Parathyroid adenoma (tissue), 2 donors: ENCODE data around the gene ALDH4A1.
"Not testable (repeated sequence)": the region's sequence is repeated elsewhere in the genome, so short reads cannot be mapped to it uniquely, and the experiment has no call there.

ENCODE experiments used
- H2AFZ ChIP-seq: fragments of 300-600 bp; sonication (generic); one replicate; pipeline ENCODE4 v1.7.0; 2017; ENCODE audit warnings: antibody characterized with exemption, mild to moderate bottlenecking
- H3K27ac ChIP-seq: fragments of 300-600 bp; sonication (generic); one replicate; pipeline ENCODE4 v1.7.0; 2017
- H3K27me3 ChIP-seq: fragments of 300-600 bp; sonication (generic); one replicate; pipeline ENCODE4 v1.7.0; 2017; ENCODE audit warnings: low read length; ENCODE audit not compliant: control insufficient read depth, insufficient read depth
- H3K36me3 ChIP-seq: fragments of 300-600 bp; sonication (generic); one replicate; pipeline ENCODE4 v1.7.0; 2017; ENCODE audit warnings: low read length; ENCODE audit not compliant: control insufficient read depth, insufficient read depth
- H3K4me1 ChIP-seq: fragments of 300-600 bp; sonication (generic); one replicate; pipeline ENCODE4 v1.7.0; 2017; ENCODE audit warnings: control low read depth
- H3K4me2 ChIP-seq: fragments of 300-600 bp; sonication (generic); one replicate; pipeline ENCODE4 v1.7.0; 2017; ENCODE audit warnings: low read length
- H3K4me3 ChIP-seq: fragments of 300-600 bp; sonication (generic); one replicate; pipeline ENCODE4 v1.7.0; 2017; ENCODE audit warnings: low read depth, low read length
- H3K79me2 ChIP-seq: fragments of 300-600 bp; sonication (generic); one replicate; pipeline ENCODE4 v1.7.0; 2017; ENCODE audit warnings: control low read depth
- H3K9ac ChIP-seq: fragments of 300-600 bp; sonication (generic); one replicate; pipeline ENCODE4 v1.7.0; 2017; ENCODE audit warnings: mild to moderate bottlenecking
- H3K9me3 ChIP-seq: fragments of 300-600 bp; sonication (generic); one replicate; pipeline ENCODE4 v1.7.0; 2017; ENCODE audit warnings: low read length; ENCODE audit not compliant: control insufficient read depth
- CTCF ChIP-seq: fragments of 300-600 bp; sonication (generic); IDR thresholded peaks from one replicate; pipeline ENCODE4 v1.7.0; 2017; ENCODE audit warnings: antibody characterized with exemption, mild to moderate bottlenecking
- donor health status: primary hyperparathyroidism.

The ALDH4A1 gene

GRCh38 chr1:18899363-18900049 lies 2.8 kb downstream of the ALDH4A1 start:
- Histone ChIP-seq H3K9ac (no peak overlapping the region), H2AFZ (no peak overlapping the region), H3K4me2 (no peak overlapping the region), H3K27me3 (no peaks in the 10 kb centered on the region), H3K79me2 (no peaks in the 10 kb centered on the region), H3K27ac (no peak overlapping the region), H3K36me3 (no peaks in the 10 kb centered on the region), H3K4me1 (peaks cover 19% of the 10 kb centered on the region), H3K4me3 (no peak overlapping the region), H3K9me3 (no peaks in the 10 kb centered on the region)
- no peak for TF ChIP-seq CTCF

GRCh38 chr1:18898567-18898966 lies 3.8 kb downstream of the ALDH4A1 start:
- Histone ChIP-seq H3K4me1 (peaks cover 15% of the 10 kb centered on the region), H3K36me3 (no peaks in the 10 kb centered on the region), H3K27me3 (no peaks in the 10 kb centered on the region), H3K79me2 (no peaks in the 10 kb centered on the region), H3K4me2 (no peak overlapping the region), H3K4me3 (no peak overlapping the region), H3K9me3 (no peaks in the 10 kb centered on the region), H2AFZ (no peak overlapping the region), H3K27ac (no peak overlapping the region), H3K9ac (no peak overlapping the region)
- TF ChIP-seq CTCF: no peak

- H3K27ac ChIP-seq: peak overlapping the region; percentile 11
- H2AFZ ChIP-seq: no peak overlapping the region
- no peaks in the 10 kb centered on the region for H3K36me3 ChIP-seq
- no peak overlapping the region for H3K9ac ChIP-seq
- peak overlapping the region; percentile 27 for H3K4me2 ChIP-seq
- H3K4me1 ChIP-seq: peaks cover 12% of the 10 kb centered on the region
- H3K27me3 ChIP-seq: no peaks in the 10 kb centered on the region
- H3K79me2 ChIP-seq: no peaks in the 10 kb centered on the region
- H3K9me3 ChIP-seq: no peaks in the 10 kb centered on the region
- peak overlapping the region; percentile 12 for H3K4me3 ChIP-seq
- TF ChIP-seq CTCF: no peak
These were observed 7.0 kb downstream of the ALDH4A1 start for GRCh38 chr1:18895317-18895716.

GRCh38 chr1:18893120-18893519 lies 9.2 kb downstream of the ALDH4A1 start:
- Histone ChIP-seq H3K4me3 (no peak overlapping the region), H3K79me2 (no peaks in the 10 kb centered on the region), H3K27me3 (no peaks in the 10 kb centered on the region), H3K36me3 (no peaks in the 10 kb centered on the region), H2AFZ (no peak overlapping the region), H3K9me3 (no peaks in the 10 kb centered on the region), H3K4me2 (no peak overlapping the region), H3K9ac (no peak overlapping the region), H3K27ac (no peak overlapping the region), H3K4me1 (peaks cover 12% of the 10 kb centered on the region)
- no peak for TF ChIP-seq CTCF

DNA sequence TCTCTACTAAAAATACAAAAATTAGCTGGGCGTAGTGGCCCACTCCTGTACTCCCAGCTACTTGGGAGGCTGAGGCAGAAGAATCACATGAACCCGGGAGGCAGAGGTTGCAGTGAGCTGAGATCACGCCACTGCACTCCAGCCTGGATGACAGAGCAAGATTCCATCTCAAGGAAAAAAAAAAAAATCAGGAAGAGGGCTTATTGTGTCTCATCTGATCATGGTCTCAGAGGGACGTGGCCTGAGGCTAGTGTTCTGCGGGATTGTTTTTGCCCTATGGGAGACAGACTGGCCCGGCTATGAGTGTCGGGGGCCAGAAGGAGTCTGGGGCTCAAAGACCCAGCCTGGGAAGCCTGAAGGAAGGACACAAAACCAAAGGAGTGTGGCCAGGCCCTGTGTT lies 10.5 kb downstream of the ALDH4A1 start:
- H3K27ac ChIP-seq, H2AFZ ChIP-seq, H3K4me3 ChIP-seq, H3K9me3 ChIP-seq, H3K4me2 ChIP-seq, H3K36me3 ChIP-seq, H3K79me2 ChIP-seq, H3K9ac ChIP-seq, H3K27me3 ChIP-seq: not testable (repeated sequence)
- H3K4me1 ChIP-seq: peaks cover 12% of the 10 kb centered on the region
